Measurements from ENCODE around the gene MRGPRX3. TPM values are rescaled to one million over a fixed set of nuclear protein-coding genes. Genes with fewer than 3 reads are reported as not detected.
A peak's percentile ranks its signal among the peaks of the same experiment; 100 is the strongest.

MRGPRX3 gene
- total and polyA plus RNA-seq, 2 of the 13 experiments (the other 11 are each of a cell fraction or from before 2014, with no cell fraction given) = 0.53 TPM; not detected in 1

DNA sequence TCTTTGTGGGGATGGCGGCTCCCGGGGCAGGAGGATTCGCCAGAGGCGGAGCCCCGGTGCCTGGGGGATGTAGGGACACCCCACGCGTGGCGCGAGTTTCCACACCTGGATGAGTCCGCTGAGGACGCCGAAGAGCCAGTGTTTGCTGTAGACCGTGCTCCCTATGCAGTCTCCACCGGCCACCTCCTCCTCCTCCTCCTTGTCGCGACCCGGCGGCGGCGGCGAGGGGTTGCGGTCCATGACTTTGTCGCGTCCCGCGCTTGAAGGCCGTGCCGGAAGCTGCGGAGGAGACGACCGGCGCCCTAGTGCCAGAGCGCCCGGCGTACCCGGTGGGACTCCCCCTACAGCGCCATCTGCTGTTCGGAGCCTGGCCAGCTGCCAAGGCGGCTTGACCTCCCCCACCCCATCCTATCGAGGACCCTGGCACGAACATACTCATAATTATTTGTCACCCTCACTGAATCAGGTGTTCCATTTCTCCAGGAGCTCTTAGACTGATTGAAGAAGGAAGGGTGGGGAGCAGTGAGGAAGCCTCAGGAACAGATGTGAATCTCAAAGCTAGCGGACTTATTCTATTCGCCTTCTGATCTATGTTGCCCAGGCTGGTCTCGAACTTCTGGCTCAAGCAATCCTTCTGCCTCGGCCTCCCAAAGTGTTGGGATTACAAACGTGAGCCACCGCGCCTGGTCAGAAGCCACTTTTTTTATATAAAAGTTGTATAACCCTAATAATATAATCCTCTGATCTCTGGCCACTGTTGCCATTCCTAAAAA is 26.4 kb upstream of the MRGPRX3 start, which contains the start of gene SAAL1 (continued):
- no peak for TF ChIP-seq ZFP37 (CRISPR knock-in tag; IDR thresholded peaks at IDR 0.05; ENCODE audit: borderline replicate concordance)
- TF ChIP-seq ZSCAN29 (CRISPR knock-in tag; conservative IDR thresholded peaks at IDR 0.05) = peak; percentile 64; the same call in 1 of the 2 replicates
- TF ChIP-seq ZFX (CRISPR knock-in tag; IDR thresholded peaks at IDR 0.05; ENCODE audit: low read depth) = peak; percentile 97
- TF ChIP-seq AGO1 (IDR thresholded peaks at IDR 0.05; ENCODE audit: low read depth, low read length, poor library complexity, severe bottlenecking) = no peak
- no peak for TF ChIP-seq RORA (CRISPR knock-in tag; IDR thresholded peaks at IDR 0.05)
- no peak for TF ChIP-seq ADNP (CRISPR knock-in tag; IDR thresholded peaks at IDR 0.05)
- peak; percentile 85; the same call in 1 of the 2 replicates for TF ChIP-seq MEIS2 (CRISPR knock-in tag; IDR thresholded peaks at IDR 0.05)
- 0 out of 2 replicates have a peak, but pooled peaks have one; percentile 46 for TF ChIP-seq ZC3H13 (CRISPR knock-in tag; IDR thresholded peaks at IDR 0.05)
- TF ChIP-seq, protein P1, sequence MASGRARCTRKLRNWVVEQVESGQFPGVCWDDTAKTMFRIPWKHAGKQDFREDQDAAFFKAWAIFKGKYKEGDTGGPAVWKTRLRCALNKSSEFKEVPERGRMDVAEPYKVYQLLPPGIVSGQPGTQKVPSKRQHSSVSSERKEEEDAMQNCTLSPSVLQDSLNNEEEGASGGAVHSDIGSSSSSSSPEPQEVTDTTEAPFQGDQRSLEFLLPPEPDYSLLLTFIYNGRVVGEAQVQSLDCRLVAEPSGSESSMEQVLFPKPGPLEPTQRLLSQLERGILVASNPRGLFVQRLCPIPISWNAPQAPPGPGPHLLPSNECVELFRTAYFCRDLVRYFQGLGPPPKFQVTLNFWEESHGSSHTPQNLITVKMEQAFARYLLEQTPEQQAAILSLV (CRISPR knock-in tag; IDR thresholded peaks at IDR 0.05; ENCODE audit: borderline replicate concordance) = peak; percentile 84; the same call in 1 of the 2 replicates
- no peak for TF ChIP-seq KLF12 (CRISPR knock-in tag; IDR thresholded peaks at IDR 0.05; ENCODE audit: borderline replicate concordance)
- TF ChIP-seq ZNF331 (CRISPR knock-in tag; IDR thresholded peaks at IDR 0.05) = peak; percentile 87
- TF ChIP-seq HDAC1 (CRISPR knock-in tag; IDR thresholded peaks at IDR 0.05) = peak; percentile 96
- no peak for TF ChIP-seq ZNF274 (CRISPR knock-in tag; IDR thresholded peaks at IDR 0.05)
- TF ChIP-seq ZNF549 (CRISPR knock-in tag; IDR thresholded peaks at IDR 0.05) = no peak
- TF ChIP-seq PAWR (CRISPR knock-in tag; IDR thresholded peaks at IDR 0.05; ENCODE audit: borderline replicate concordance) = 0 out of 2 replicates have a peak, but pooled peaks have one; percentile 44
- TF ChIP-seq, protein P2, sequence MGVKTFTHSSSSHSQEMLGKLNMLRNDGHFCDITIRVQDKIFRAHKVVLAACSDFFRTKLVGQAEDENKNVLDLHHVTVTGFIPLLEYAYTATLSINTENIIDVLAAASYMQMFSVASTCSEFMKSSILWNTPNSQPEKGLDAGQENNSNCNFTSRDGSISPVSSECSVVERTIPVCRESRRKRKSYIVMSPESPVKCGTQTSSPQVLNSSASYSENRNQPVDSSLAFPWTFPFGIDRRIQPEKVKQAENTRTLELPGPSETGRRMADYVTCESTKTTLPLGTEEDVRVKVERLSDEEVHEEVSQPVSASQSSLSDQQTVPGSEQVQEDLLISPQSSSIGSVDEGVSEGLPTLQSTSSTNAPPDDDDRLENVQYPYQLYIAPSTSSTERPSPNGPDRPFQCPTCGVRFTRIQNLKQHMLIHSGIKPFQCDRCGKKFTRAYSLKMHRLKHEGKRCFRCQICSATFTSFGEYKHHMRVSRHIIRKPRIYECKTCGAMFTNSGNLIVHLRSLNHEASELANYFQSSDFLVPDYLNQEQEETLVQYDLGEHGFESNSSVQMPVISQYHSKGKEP (CRISPR knock-in tag; IDR thresholded peaks at IDR 0.05) = no peak
- TF ChIP-seq PAX8 (CRISPR knock-in tag; IDR thresholded peaks at IDR 0.05; ENCODE audit: borderline replicate concordance) = peak; percentile 39; the same call in 1 of the 2 replicates
- peak; percentile 49; the same call in 1 of the 2 replicates for TF ChIP-seq ZSCAN21 (CRISPR knock-in tag; IDR thresholded peaks at IDR 0.05; ENCODE audit: borderline replicate concordance)
- no peak for TF ChIP-seq ZFP62 (CRISPR knock-in tag; IDR thresholded peaks at IDR 0.05)
- TF ChIP-seq ERF (CRISPR knock-in tag; IDR thresholded peaks at IDR 0.05) = peak; percentile 77
- TF ChIP-seq ARNT2 (CRISPR knock-in tag; IDR thresholded peaks at IDR 0.05; ENCODE audit: low read depth) = peak; percentile 90
- no peak for TF ChIP-seq ZNF713 (CRISPR knock-in tag; IDR thresholded peaks at IDR 0.05)
- peak; percentile 45; the same call in 1 of the 2 replicates for TF ChIP-seq ZNF546 (CRISPR knock-in tag; conservative IDR thresholded peaks at IDR 0.05)
- peak; percentile 78 for TF ChIP-seq TBX2 (CRISPR knock-in tag; IDR thresholded peaks at IDR 0.05; ENCODE audit: borderline replicate concordance)
- TF ChIP-seq ZSCAN22 (CRISPR knock-in tag; IDR thresholded peaks at IDR 0.05) = no peak

Data from HepG2 (cell line).